H1 (cell line): ENCODE results near the gene SPRN. TPM values are rescaled to one million over a fixed set of nuclear protein-coding genes. Genes with fewer than 3 reads are reported as not detected.

Experiments used
- BACH1 ChIP-seq: IDR thresholded peaks from 2 replicates; pipeline ENCODE4 v1.6.1; 2012; ENCODE audit warnings: low read length, improper control_type of control experiment
- BRCA1 ChIP-seq: IDR thresholded peaks from 2 replicates; pipeline ENCODE4 v1.6.1; 2012; ENCODE audit warnings: low read depth, low read length, improper control_type of control experiment
- CBX5 ChIP-seq: fragments of 300-800, 300-1000 bp; sonication (generic); IDR thresholded peaks from 2 replicates; pipeline ENCODE4 v1.7.1; 2016; ENCODE audit warnings: antibody characterized with exemption, low read length, low read depth
- CREB1 ChIP-seq: IDR thresholded peaks from 2 replicates; pipeline ENCODE4 v1.6.1; 2012; ENCODE audit warnings: inconsistent platforms
- EP300 ChIP-seq, 2 experiments: IDR thresholded peaks; 1 replicate in 1 of 2; 2 replicates in 1 of 2; pipeline ENCODE4 v1.6.1; 2011 to 2012; ENCODE audit warnings: low read depth in 2 of 2, low read length in 2 of 2, mild to moderate bottlenecking in 2 of 2, borderline replicate concordance in 1 of 2, inconsistent platforms in 1 of 2, moderate library complexity in 1 of 2
- EZH2 ChIP-seq: fragments of 200-600 bp; sonication (generic); IDR thresholded peaks from 2 replicates; pipeline ENCODE4 v1.7.1; 2012; ENCODE audit warnings: low read depth, mild to moderate bottlenecking, moderate library complexity, low read length, inconsistent platforms; ENCODE audit not compliant: severe bottlenecking
- HDAC2 ChIP-seq, 2 experiments: fragments of 300-600 bp in 1 of 2; sonication (generic) in 1 of 2; IDR thresholded peaks; 2 replicates each; pipeline ENCODE4 v1.6.1; 2011 to 2012; ENCODE audit warnings: low read depth in 2 of 2, low read length in 2 of 2, mild to moderate bottlenecking in 2 of 2, moderate library complexity in 2 of 2, borderline replicate concordance in 1 of 2, inconsistent platforms in 1 of 2
- NRF1 ChIP-seq: IDR thresholded peaks from 2 replicates; pipeline ENCODE4 v1.6.1; 2011; ENCODE audit warnings: mild to moderate bottlenecking, low read depth, low read length, improper control_type of control experiment
- POU5F1 ChIP-seq: IDR thresholded peaks from 2 replicates; pipeline ENCODE4 v1.6.1; 2011; ENCODE audit warnings: low read depth, mild to moderate bottlenecking, low read length, moderate library complexity
- RBBP5 ChIP-seq: IDR thresholded peaks from 2 replicates; pipeline ENCODE4 v1.7.1; 2012; ENCODE audit warnings: low read depth, mild to moderate bottlenecking, inconsistent platforms, low read length, moderate library complexity, borderline replicate concordance
- RNF2 ChIP-seq: fragments of 200-900, 300-1000 bp; sonication (generic); IDR thresholded peaks from 2 replicates; pipeline ENCODE4 v1.7.1; 2016; ENCODE audit warnings: borderline replicate concordance, low read depth, mild to moderate bottlenecking, antibody characterized with exemption, low read length; ENCODE audit not compliant: poor library complexity, severe bottlenecking; ENCODE audit errors: missing control alignments
- SAP30 ChIP-seq: fragments of 300-600 bp; sonication (generic); IDR thresholded peaks from 2 replicates; pipeline ENCODE4 v1.7.1; 2012; ENCODE audit warnings: low read length, moderate library complexity, mild to moderate bottlenecking, inconsistent platforms; ENCODE audit not compliant: insufficient read depth, insufficient replicate concordance
- SIN3A ChIP-seq, 2 experiments: IDR thresholded peaks in 1 of 2; conservative IDR thresholded peaks in 1 of 2; 2 replicates each; pipeline ENCODE4 v1.6.1; 2011 to 2012; ENCODE audit warnings: low read length in 2 of 2, improper control_type of control experiment in 1 of 2, low read depth in 1 of 2, mild to moderate bottlenecking in 1 of 2
- SP1 ChIP-seq: IDR thresholded peaks from 2 replicates; pipeline ENCODE4 v1.6.1; 2011; ENCODE audit warnings: low read depth, low read length
- SP2 ChIP-seq: IDR thresholded peaks from 2 replicates; pipeline ENCODE4 v1.6.1; 2012; ENCODE audit warnings: mild to moderate bottlenecking, low read length, inconsistent platforms
- SRF ChIP-seq: IDR thresholded peaks from 2 replicates; pipeline ENCODE4 v1.6.1; 2011; ENCODE audit warnings: mild to moderate bottlenecking, low read depth, low read length, moderate library complexity
- SUZ12 ChIP-seq: fragments of 200-600 bp; sonication (generic); IDR thresholded peaks from 2 replicates; pipeline ENCODE4 v1.6.1; 2012; ENCODE audit warnings: mild to moderate bottlenecking, inconsistent platforms, low read length, moderate library complexity, mixed read lengths
- TAF7 ChIP-seq: optimal IDR thresholded peaks from 2 replicates; pipeline ENCODE3; 2011; ENCODE audit warnings: low read depth, mild to moderate bottlenecking, inconsistent platforms, low read length, moderate library complexity, borderline replicate concordance
- ZNF274 ChIP-seq: IDR thresholded peaks from 2 replicates; pipeline ENCODE4 v1.7.0; 2012; ENCODE audit warnings: low read length, borderline replicate concordance; ENCODE audit errors: extremely low read depth
- polyA plus RNA-seq, 7 experiments: library from polyadenylated mRNA; depleted of rRNA in 3 of 7; stranded (reverse) in 5 of 7; unstranded in 2 of 7; fragments of >200 nt in 5 of 7; fragments of 200-250 nt in 2 of 7; gene quantifications; 1 replicate in 5 of 7; 2 replicates in 1 of 7; 4 replicates in 1 of 7; pipeline versions ENCODE4 v1.2.1 to v1.2.3, GENCODE V29; 2011 to 2013; ENCODE audit warnings: missing spikeins in 2 of 7, mixed read lengths in 2 of 7
- total RNA-seq: library from RNA; stranded (reverse); fragmentation: NEBNext Ultra II Directional; extraction: Animal tissue kit (Norgen Biotek cat#: 25700); gene quantifications from 2 replicates; pipeline ENCODE4 v1.2.1, GENCODE V29; 2021
- TF ChIP-seq, protein P1 (sequence below): IDR thresholded peaks from 2 replicates; pipeline ENCODE4 v1.6.1; 2012; ENCODE audit warnings: low read length, inconsistent platforms
- TF ChIP-seq, protein P2 (sequence below): IDR thresholded peaks from 2 replicates; pipeline ENCODE4 v1.6.1; 2012; ENCODE audit warnings: inconsistent platforms

Gene SPRN
- total and polyA plus RNA-seq, 2 of the 8 experiments (the other 6 are each of a cell fraction or from before 2014, with no cell fraction given): 0.23 to 0.24 TPM

DNA sequence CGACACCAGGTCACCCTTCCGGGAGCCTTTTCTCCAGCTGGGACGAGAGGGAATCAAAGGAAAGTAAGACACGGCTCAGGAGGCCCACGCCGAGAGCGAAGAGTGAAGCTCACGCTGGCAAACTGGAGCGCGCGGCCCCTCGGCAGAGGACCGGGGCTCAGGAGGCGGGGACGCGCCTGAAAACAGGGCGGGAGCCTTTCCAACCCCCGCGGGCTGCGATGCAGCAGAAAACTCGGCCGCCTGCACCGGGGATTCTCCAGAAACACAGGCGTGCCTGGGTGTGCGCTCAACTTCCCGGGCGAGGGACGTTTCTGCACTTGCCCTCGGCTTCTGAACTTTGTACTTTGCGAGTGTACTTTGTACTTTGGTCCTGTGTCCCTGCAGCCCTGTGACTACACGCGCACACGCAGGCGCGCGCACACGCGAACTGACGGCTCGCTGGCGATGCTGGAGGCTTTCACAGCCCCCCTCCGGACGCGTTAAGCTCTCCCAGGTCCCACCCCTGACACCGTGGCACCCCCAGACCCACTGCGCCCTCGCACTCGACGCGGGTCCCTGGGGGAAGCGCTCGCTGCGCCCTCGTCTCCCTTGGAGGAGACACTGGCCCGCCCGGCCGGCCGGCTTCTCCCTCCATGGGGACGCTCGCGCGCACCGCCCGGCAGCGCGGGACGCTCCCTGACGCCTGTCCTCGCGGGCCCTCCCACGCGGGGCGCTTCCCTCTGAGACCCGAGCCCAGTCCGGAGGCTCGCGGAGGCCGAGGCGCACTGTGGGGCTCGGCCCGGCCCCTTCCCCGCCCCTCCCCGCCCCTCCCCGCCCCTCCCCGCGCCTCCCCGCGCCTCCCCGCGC is 46.0 kb downstream of the SPRN start (continued):
- TF ChIP-seq SIN3A (conservative IDR thresholded peaks at IDR 0.05 in 1 of 2, IDR thresholded peaks at IDR 0.05 in 1 of 2; ENCODE audit: low read depth in 1 of 2, low read length in 2 of 2) (no peak), EZH2 (peak; percentile 55), NRF1 (no peak), RBBP5 (no peak), BRCA1 (no peak), RNF2 (no peak), ZNF274 (no peak), SRF (no peak), CBX5 (no peak), SUZ12 (peak; percentile 67), SAP30 (no peak), TAF7 (no peak), SP1 (no peak), EP300 (IDR thresholded peaks at IDR 0.05; ENCODE audit: borderline replicate concordance in 1 of 2, low read depth in 2 of 2, low read length in 2 of 2) (no peak), SP2 (no peak), CREB1 (no peak), POU5F1 (no peak), HDAC2 (IDR thresholded peaks at IDR 0.05; ENCODE audit: borderline replicate concordance in 1 of 2, low read depth in 2 of 2, low read length in 2 of 2) (peak in 1 of 2 experiments; percentile 57; a peak in 1 of 4 replicates), BACH1 (no peak; the same call in 1 of the 2 replicates)
- TF ChIP-seq, protein P1, sequence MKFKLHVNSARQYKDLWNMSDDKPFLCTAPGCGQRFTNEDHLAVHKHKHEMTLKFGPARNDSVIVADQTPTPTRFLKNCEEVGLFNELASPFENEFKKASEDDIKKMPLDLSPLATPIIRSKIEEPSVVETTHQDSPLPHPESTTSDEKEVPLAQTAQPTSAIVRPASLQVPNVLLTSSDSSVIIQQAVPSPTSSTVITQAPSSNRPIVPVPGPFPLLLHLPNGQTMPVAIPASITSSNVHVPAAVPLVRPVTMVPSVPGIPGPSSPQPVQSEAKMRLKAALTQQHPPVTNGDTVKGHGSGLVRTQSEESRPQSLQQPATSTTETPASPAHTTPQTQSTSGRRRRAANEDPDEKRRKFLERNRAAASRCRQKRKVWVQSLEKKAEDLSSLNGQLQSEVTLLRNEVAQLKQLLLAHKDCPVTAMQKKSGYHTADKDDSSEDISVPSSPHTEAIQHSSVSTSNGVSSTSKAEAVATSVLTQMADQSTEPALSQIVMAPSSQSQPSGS: no peak
- TF ChIP-seq, protein P2, sequence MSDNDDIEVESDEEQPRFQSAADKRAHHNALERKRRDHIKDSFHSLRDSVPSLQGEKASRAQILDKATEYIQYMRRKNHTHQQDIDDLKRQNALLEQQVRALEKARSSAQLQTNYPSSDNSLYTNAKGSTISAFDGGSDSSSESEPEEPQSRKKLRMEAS: no peak
